ENCODE measurements around the gene PLEK2.

DNA sequence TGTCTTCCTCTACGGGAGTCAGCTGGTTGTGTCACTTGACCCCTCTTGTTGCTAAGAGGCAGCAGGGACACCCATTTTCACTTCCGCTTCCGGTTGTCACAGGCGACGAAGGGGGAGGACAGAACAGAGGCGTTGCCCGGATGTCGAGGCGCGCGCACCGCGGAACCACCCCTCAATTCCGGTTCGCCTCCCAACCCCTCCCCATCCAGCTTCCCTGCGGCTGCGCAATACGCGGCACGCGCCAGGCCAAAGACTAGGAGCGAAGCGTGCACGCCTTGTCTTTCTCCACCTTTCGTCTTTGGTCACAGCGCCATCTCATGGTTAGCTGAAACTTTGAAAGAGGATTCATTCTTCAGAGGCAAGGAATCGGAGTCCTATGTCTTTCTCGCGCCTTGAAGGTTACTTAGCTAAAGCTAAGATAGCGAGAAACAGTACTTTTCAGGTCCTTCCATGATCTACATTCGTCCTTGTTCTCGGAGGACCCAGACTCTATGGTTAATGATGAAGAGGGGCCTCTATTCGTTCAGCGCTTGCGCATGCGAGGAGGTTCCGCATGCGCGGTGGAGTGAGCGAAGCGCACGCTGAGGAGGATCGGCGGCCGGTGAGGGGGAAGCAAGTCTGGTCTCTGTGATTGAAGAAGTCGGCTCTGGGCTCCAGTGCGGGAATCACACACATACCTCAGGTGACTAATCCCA, 52.0 kb downstream of the PLEK2 start, which contains the start of the genes ATP6V1D and EIF2S1:
- TF ChIP-seq, protein P1, sequence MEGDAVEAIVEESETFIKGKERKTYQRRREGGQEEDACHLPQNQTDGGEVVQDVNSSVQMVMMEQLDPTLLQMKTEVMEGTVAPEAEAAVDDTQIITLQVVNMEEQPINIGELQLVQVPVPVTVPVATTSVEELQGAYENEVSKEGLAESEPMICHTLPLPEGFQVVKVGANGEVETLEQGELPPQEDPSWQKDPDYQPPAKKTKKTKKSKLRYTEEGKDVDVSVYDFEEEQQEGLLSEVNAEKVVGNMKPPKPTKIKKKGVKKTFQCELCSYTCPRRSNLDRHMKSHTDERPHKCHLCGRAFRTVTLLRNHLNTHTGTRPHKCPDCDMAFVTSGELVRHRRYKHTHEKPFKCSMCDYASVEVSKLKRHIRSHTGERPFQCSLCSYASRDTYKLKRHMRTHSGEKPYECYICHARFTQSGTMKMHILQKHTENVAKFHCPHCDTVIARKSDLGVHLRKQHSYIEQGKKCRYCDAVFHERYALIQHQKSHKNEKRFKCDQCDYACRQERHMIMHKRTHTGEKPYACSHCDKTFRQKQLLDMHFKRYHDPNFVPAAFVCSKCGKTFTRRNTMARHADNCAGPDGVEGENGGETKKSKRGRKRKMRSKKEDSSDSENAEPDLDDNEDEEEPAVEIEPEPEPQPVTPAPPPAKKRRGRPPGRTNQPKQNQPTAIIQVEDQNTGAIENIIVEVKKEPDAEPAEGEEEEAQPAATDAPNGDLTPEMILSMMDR (IDR thresholded peaks at IDR 0.05), result peak; percentile 100
- TF ChIP-seq EZH2 (IDR thresholded peaks at IDR 0.05) (peak; percentile 26), EZH2phosphoT487 (IDR thresholded peaks at IDR 0.05) (peak; percentile 24)
